HT1080 (cell line): Measurements from ENCODE around the gene SOAT2. TPM values are rescaled to one million over a fixed set of nuclear protein-coding genes. Genes with fewer than 3 reads are reported as not detected.

Experiments used
- DNase-seq: peaks from one replicate; pipeline ENCODE4 v3.0.0-alpha.2; 2015; ENCODE audit warnings: low read depth
- total RNA-seq: library from RNA; depleted of rRNA; stranded (reverse); fragments of >200 nt; shearing (Covaris generic); gene quantifications from 2 replicates; pipeline ENCODE4 v1.2.3, GENCODE V29; 2014

Gene SOAT2
- total RNA-seq, 1 experiment from 2014 or later: not detected

GRCh38 chr12:53064613-53065436 lies 38.5 kb upstream of the SOAT2 start:
- no peak for DNase-seq

GRCh38 chr12:53065470-53065869 lies 37.8 kb upstream of the SOAT2 start:
- no peak for DNase-seq

- peak; percentile 68 for DNase-seq
These were observed 37.0 kb upstream of the SOAT2 start for GRCh38 chr12:53065975-53066931.

- DNase-seq: no peak
These were observed 36.0 kb upstream of the SOAT2 start for GRCh38 chr12:53067074-53067992.

GRCh38 chr12:53067993-53068770 lies 35.1 kb upstream of the SOAT2 start:
- DNase-seq: no peak

GRCh38 chr12:53068811-53069585 lies 34.3 kb upstream of the SOAT2 start:
- no peak for DNase-seq

- no peak for DNase-seq
These were observed 33.5 kb upstream of the SOAT2 start for GRCh38 chr12:53069621-53070410.

GRCh38 chr12:53070877-53071492 lies 32.3 kb upstream of the SOAT2 start:
- DNase-seq: no peak

GRCh38 chr12:53071591-53072551 lies 31.4 kb upstream of the SOAT2 start:
- DNase-seq: no peak

GRCh38 chr12:53073881-53074280 lies 29.4 kb upstream of the SOAT2 start:
- DNase-seq: no peak

- no peak for DNase-seq
These were observed 28.8 kb upstream of the SOAT2 start for GRCh38 chr12:53074283-53074998.

- DNase-seq: no peak
These were observed 28.3 kb upstream of the SOAT2 start for GRCh38 chr12:53074999-53075370.

GRCh38 chr12:53076461-53076860 lies 26.8 kb upstream of the SOAT2 start:
- no peak for DNase-seq

GRCh38 chr12:53077030-53077429 lies 26.3 kb upstream of the SOAT2 start:
- DNase-seq: no peak

GRCh38 chr12:53078425-53079225 lies 24.7 kb upstream of the SOAT2 start:
- DNase-seq: peak; percentile 38
